ENCODE results near the gene CD48.
"Not testable (repeated sequence)": the region's sequence is repeated elsewhere in the genome, so short reads cannot be mapped to it uniquely, and the experiment has no call there.

Gene CD48

DNA sequence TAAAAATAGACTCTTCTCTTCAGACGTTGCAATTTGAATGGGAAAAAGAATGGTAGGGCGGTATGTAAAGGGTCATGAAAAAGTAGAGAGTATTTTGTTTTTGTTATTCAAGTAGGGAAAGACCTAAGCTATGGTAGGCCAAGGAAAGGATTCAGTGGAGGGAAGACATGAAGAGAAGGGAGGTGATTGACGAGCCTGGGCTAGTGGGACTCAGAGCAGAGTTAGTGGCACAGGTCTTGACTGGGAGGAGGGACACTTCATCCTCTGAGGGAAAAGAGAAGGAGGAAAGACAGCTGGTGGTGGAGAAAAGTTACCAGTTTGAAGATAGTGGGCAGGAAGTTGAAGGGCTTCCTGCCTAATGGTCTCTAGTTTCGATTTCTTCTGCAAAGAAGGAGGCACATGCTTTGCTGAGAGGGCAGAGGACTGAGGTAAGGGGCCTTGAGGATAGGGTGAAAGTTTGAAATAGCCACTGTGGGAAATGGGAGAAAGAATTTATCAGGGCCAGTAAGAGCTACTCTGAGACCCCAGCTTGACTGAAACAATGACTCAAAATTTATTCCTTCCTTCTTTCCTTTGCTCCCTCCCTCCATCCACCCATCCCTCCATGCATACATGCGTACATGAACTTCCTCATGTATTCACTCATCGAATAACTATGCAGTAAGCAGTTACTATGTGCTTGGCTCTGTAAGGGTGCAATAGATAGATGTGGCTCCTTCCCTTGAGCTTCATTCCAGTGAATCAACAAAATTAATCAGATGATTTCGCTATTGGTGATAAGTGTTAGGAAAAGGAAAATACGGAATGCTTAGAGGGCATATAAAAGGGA, 4.2 kb downstream of the CD48 start:
- Mint-ChIP-seq H3K27me3 (no peaks in the 10 kb centered on the region), H3K4me3 (no peak overlapping the region), H3K9me3 (no peaks in the 10 kb centered on the region), H3K36me3 (ENCODE audit: insufficient read depth) (peaks cover 37% of the 10 kb centered on the region), H3K27ac (ENCODE audit: low read depth) (no peak overlapping the region), H3K4me1 (peaks cover 43% of the 10 kb centered on the region)
- no peak for DNase-seq (ENCODE audit: low spot score in 2 of 2)
- ATAC-seq (replicated peaks; ENCODE audit: extremely low read depth, poor library complexity, severe bottlenecking): peak; percentile 16

DNA sequence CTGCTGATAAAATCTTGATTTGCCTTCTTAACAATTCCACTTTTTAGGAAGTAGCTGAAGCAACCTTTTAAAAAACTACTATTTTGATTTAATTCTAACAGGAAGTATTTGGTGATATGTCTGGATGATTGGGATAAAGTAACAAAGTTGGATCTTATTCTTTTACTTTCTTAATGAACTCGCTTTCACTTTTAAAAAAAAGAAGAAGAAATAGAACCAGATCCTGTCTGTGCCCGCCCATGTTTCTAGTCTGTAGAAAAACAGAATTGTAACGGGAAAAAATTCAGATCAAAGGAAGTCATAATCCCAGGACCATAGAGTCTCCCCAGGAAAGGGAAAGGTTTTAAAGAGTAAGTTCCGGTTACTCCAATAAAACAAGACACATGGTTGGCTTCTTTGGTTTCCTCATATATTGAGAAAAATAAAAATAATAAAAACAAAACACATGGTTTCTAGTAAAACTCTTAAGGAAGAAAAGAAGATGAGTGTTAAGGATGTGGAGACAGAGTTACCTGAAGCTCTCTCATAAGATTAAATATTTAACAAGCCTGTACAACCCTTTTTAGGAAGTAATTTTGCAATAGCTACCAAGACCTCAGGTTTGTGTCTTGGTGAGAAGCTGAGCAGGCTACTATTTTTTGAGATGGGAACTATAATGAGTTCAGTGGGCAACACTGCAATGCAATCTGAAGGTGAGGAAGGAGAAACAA, 4.9 kb downstream of the CD48 start:
- Mint-ChIP-seq H3K27me3 (no peaks in the 10 kb centered on the region), H3K27ac (ENCODE audit: low read depth) (no peak overlapping the region), H3K36me3 (ENCODE audit: insufficient read depth) (peaks cover 43% of the 10 kb centered on the region), H3K4me1 (peaks cover 44% of the 10 kb centered on the region), H3K9me3 (no peaks in the 10 kb centered on the region), H3K4me3 (no peak overlapping the region)
- DNase-seq (ENCODE audit: low spot score in 2 of 2) (no peak), ATAC-seq (replicated peaks; ENCODE audit: extremely low read depth, poor library complexity, severe bottlenecking) (no peak)

DNA sequence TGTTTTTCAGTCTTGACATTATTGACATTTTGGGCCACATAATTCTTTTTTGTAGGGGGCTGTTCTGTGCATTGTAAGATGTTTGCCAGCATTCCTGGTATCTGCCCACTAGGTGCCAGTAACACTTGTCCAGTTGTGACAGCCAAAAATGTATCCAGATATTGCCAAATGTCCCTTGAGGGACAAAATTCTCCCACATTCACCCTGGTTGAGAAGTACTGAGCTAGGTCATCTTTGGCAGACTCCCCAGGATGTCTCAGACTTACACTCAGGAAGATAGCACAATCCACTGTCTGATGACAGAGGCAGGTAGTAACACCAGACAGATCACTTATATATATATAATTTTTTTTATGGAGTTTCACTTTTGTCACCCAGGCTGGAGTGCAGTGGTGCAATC, 5.9 kb downstream of the CD48 start:
- H3K4me1 Mint-ChIP-seq: peaks cover 48% of the 10 kb centered on the region
- ATAC-seq (replicated peaks; ENCODE audit: extremely low read depth, poor library complexity, severe bottlenecking) (peak; percentile 34), DNase-seq (ENCODE audit: low spot score in 2 of 2) (no peak)
- no peaks in the 10 kb centered on the region for H3K27me3 Mint-ChIP-seq
- no peak overlapping the region for H3K27ac Mint-ChIP-seq (ENCODE audit: low read depth)
- peaks cover 45% of the 10 kb centered on the region for H3K36me3 Mint-ChIP-seq (ENCODE audit: insufficient read depth)
- no peaks in the 10 kb centered on the region for H3K9me3 Mint-ChIP-seq
- H3K4me3 Mint-ChIP-seq: no peak overlapping the region

DNA sequence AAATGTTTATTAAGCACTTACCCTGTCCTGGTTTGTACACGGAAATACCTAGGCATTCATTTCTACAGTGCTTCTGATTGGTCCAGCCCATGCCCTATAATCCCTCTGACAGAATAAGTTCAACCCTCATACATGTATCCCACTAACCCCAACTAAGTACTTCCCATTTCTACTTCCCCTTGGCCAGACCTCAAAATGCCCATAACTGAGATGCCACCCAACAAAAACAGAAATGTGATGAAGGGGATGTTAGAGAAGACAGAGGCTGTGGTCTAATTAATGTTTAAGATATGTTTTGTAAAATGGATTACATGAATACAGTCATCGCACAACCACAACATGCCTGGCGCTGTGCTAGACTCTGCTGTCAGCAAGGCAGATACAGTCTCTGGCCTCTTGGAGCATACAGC, 6.4 kb downstream of the CD48 start:
- DNase-seq (ENCODE audit: low spot score in 2 of 2); H3K27ac Mint-ChIP-seq (ENCODE audit: low read depth); H3K4me3 Mint-ChIP-seq; H3K27me3 Mint-ChIP-seq; H3K9me3 Mint-ChIP-seq: not testable (repeated sequence)
- ATAC-seq (replicated peaks; ENCODE audit: extremely low read depth, poor library complexity, severe bottlenecking): peak; percentile 20
- Mint-ChIP-seq H3K4me1 (peaks cover 48% of the 10 kb centered on the region), H3K36me3 (ENCODE audit: insufficient read depth) (peaks cover 46% of the 10 kb centered on the region)

DNA sequence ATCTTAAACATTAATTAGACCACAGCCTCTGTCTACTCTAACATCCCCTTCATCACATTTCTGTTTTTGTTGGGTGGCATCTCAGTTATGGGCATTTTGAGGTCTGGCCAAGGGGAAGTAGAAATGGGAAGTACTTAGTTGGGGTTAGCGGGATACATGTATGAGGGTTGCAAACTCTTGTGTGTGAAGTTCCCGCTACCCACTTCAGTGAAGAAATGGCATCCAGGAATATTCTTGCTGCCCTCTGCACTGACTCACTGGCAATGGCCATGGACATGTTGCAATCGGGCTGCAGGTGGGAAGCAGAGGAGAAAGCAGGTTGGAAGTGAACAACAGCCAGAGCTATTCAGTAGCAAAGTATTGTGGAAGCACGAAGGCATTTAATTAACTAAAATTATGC, 7.4 kb downstream of the CD48 start:
- no peak for ATAC-seq (replicated peaks; ENCODE audit: extremely low read depth, poor library complexity, severe bottlenecking)
- Mint-ChIP-seq H3K4me1 (peaks cover 56% of the 10 kb centered on the region), H3K27ac (ENCODE audit: low read depth) (peak overlapping the region; percentile 75), H3K36me3 (ENCODE audit: insufficient read depth) (peaks cover 48% of the 10 kb centered on the region), H3K4me3 (no peak overlapping the region), H3K9me3 (no peaks in the 10 kb centered on the region), H3K27me3 (no peaks in the 10 kb centered on the region)
- DNase-seq (ENCODE audit: low spot score in 2 of 2): no peak

DNA sequence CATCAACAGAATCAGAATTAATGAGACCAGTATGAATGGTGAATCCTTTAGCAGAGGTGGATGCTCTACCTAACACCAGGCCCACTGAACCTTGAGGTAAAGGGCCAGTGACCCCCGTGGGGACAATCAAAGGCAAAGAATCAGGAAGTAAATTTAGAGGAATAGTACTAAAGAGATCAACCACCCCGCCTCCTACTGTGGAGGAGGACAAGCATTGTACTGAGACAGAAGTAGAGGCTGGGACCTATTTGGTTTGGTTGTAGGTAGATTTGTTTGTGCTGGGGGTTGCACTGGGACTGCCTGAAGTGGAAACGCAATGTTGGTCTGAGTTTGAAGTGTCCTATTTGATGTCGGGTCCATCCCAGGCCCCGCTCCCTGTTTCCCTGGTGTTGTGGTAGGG, 9.5 kb downstream of the CD48 start:
- H3K27ac Mint-ChIP-seq (ENCODE audit: low read depth): peak overlapping the region; percentile 84

DNA sequence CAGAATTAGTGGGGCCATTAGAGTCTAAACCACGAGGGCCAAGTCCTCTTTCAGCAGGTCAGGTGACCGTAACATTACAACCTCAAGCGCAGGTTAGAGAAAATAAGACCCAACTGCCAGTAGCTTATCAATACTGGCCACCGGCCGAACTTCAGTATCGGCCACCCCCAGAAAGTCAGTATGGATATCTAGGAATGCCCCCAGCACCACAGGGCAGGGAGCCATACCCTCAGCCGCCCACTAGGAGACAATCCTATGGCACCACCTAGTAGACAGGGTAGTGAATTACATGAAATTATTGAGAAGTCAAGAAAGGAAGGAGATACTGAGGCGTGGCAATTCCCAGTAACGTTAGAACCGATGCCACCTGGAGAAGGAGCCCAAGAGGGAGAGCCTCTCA, 19.2 kb downstream of the CD48 start:
- peaks cover 77% of the 10 kb centered on the region for H3K4me1 Mint-ChIP-seq
- H3K9me3 Mint-ChIP-seq; H3K27me3 Mint-ChIP-seq; ATAC-seq (replicated peaks; ENCODE audit: extremely low read depth, poor library complexity, severe bottlenecking); DNase-seq (ENCODE audit: low spot score in 2 of 2): not testable (repeated sequence)
- peak overlapping the region; percentile 51 for H3K4me3 Mint-ChIP-seq
- peaks cover 26% of the 10 kb centered on the region for H3K36me3 Mint-ChIP-seq (ENCODE audit: insufficient read depth)
- peak overlapping the region; percentile 89 for H3K27ac Mint-ChIP-seq (ENCODE audit: low read depth)

More for the DNA sequence above, 9.5 kb downstream of the CD48 start:
- no peaks in the 10 kb centered on the region for H3K27me3 Mint-ChIP-seq
- ATAC-seq (replicated peaks; ENCODE audit: extremely low read depth, poor library complexity, severe bottlenecking) (no peak), DNase-seq (ENCODE audit: low spot score in 2 of 2) (no peak)
- H3K4me3 Mint-ChIP-seq: no peak overlapping the region
- peaks cover 60% of the 10 kb centered on the region for H3K36me3 Mint-ChIP-seq (ENCODE audit: insufficient read depth)
- H3K4me1 Mint-ChIP-seq: peaks cover 68% of the 10 kb centered on the region
- no peaks in the 10 kb centered on the region for H3K9me3 Mint-ChIP-seq

DNA sequence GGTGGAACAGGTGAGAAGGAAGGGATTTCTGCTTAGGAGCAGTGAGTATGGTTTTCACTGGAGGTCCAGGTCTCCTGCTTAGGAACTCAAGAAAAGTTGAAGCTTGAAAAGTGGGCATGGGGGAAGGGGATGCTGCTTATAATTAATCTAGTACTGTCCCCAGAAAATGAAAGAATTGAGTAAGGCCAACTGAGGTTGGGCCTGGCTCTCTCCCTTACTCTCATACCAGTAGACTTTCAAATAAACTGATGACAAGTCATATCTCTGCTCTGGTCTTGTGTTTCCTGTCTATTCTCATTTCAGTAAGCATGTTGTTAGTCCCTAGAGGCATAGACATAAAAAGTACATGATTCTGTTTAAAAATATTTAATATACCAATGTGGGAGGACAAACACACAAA, 26.4 kb downstream of the CD48 start:
- Mint-ChIP-seq H3K27ac (ENCODE audit: low read depth) (peak overlapping the region; percentile 94), H3K4me1 (peaks cover 95% of the 10 kb centered on the region), H3K9me3 (no peaks in the 10 kb centered on the region), H3K36me3 (ENCODE audit: insufficient read depth) (peaks cover 65% of the 10 kb centered on the region), H3K27me3 (no peaks in the 10 kb centered on the region), H3K4me3 (peak overlapping the region; percentile 74)
- DNase-seq (ENCODE audit: low spot score in 2 of 2) (no peak), ATAC-seq (replicated peaks; ENCODE audit: extremely low read depth, poor library complexity, severe bottlenecking) (no peak)

DNA sequence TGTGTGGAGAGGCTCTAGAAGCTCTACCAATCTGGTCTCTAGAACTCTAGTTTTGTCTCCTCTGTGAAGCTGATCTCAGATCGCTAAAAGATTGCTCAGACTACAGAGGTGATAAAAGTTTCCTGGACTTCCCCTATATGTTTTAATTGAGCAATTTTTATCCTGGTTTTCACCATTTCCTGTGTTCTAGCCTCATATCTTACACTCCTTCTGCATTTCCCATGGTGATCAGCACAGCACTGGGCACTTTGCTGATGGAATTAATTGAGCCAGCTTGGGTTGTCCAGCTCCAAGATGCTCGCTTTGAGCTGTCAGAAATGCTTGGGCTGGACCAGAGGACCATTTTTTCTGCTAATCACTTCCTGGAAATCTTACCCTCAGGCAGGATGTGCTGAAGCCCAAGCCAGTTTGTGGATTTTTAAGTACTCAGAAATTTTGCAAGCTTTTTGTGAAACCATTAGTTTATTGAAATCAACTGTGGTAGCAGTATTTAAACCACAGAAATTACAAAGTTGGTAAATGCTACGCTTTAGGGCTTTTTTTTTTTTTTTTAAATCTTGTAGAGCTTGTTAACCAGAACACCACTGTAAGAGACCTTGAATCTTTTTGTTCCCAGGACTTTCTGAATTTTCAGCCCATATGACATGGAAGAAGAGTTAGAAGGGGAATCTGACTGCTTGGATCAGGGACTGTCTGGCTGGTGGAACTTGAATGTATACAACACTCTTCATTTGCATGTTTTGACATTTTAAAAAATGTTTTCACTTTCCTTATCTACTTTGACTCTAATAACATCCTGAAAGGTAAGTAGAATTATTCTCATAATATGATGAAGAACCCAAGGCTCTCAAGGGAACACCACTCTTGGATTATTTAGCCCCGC, 28.4 kb downstream of the CD48 start:
- Mint-ChIP-seq H3K9me3 (no peaks in the 10 kb centered on the region), H3K27ac (ENCODE audit: low read depth) (peak overlapping the region; percentile 94), H3K27me3 (no peaks in the 10 kb centered on the region), H3K4me1 (peaks cover 86% of the 10 kb centered on the region), H3K36me3 (ENCODE audit: insufficient read depth) (peaks cover 63% of the 10 kb centered on the region), H3K4me3 (peak overlapping the region; percentile 74)
- DNase-seq (ENCODE audit: low spot score in 2 of 2) (no peak), ATAC-seq (replicated peaks; ENCODE audit: extremely low read depth, poor library complexity, severe bottlenecking) (peak; percentile 51)

DNA sequence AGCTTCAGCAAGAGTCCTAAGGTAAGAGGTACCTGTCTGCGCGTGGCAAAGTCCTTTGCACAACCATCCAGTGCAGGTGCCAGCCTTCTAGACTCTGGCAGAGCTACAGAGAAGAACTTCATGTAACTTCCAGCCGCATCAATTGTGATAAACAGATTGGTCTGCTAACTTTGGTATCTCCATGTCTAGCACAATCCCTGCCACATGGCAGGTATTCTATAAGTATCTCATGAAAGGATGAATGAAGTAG, 29.8 kb downstream of the CD48 start:
- Mint-ChIP-seq H3K27ac (ENCODE audit: low read depth) (peak overlapping the region; percentile 94), H3K9me3 (no peaks in the 10 kb centered on the region), H3K4me3 (peak overlapping the region; percentile 74), H3K4me1 (peaks cover 79% of the 10 kb centered on the region), H3K36me3 (ENCODE audit: insufficient read depth) (peaks cover 70% of the 10 kb centered on the region), H3K27me3 (no peaks in the 10 kb centered on the region)
- ATAC-seq (replicated peaks; ENCODE audit: extremely low read depth, poor library complexity, severe bottlenecking) (peak; percentile 3), DNase-seq (ENCODE audit: low spot score in 2 of 2) (no peak)

DNA sequence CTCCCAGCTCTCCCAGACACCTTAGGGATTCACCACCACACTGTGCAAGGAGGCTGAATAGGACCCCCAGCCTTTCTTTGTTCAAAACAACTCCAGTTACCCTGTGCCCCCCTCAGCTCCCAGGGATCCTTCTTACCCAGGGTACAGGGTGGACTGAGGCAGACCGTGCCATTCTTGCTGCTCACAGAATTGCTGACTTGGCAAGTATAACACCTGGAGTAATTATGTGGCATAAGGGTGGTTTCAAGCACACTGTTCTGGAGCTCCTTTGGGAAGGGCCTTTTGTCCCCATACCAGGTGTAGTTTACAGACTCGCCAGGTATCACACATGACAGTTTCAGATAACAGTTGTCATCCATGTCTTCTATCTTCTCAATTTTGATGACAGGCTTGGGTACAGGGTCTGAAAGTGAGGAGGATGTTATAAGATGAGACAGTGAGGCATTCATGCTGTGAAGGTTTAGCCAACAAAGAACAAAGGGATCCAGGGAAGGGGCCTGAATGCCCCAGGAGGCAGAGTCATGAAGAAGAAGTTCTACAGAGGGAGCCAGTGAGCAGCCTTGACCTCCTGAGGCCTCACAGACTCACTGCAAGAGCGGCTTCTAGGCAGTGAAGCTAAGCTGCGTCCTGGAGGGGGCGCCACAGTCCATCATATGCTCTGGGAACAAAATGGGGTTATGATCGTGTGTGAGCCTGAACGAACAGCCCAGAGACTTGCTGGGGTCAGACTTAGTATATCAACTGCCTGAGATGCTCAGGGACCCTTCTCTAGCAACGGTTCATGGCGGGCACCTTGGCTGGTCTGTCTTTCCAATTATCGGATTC, 30.3 kb downstream of the CD48 start:
- Mint-ChIP-seq H3K9me3 (no peaks in the 10 kb centered on the region), H3K27ac (ENCODE audit: low read depth) (peak overlapping the region; percentile 94), H3K4me3 (peak overlapping the region; percentile 74), H3K27me3 (no peaks in the 10 kb centered on the region), H3K36me3 (ENCODE audit: insufficient read depth) (peaks cover 68% of the 10 kb centered on the region), H3K4me1 (peaks cover 74% of the 10 kb centered on the region)
- ATAC-seq (replicated peaks; ENCODE audit: extremely low read depth, poor library complexity, severe bottlenecking) (peak; percentile 79), DNase-seq (ENCODE audit: low spot score in 2 of 2) (peak; percentile 79 to 84)

DNA sequence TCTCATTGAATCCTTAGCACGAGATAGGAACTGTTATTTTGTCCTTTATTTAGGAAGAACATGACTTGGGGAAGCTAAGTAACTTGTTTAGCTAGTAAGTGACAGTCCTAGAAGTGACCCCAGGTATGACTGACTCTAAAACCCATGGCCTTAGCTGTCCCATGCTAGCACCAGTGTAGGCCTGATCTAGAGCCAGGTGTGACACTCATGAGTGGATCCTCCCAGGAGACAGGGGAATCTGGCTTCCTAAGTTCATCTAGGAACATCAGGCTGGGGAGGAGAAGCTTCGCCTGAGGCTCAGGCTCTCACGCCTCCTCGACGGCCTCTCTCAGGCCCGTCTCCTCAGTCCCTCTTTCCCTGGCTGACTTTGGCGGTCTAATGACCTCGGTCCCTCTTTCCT, 31.2 kb downstream of the CD48 start:
- H3K9me3 Mint-ChIP-seq: no peaks in the 10 kb centered on the region
- H3K27ac Mint-ChIP-seq (ENCODE audit: low read depth): no peak overlapping the region
- H3K36me3 Mint-ChIP-seq (ENCODE audit: insufficient read depth): peaks cover 66% of the 10 kb centered on the region
- no peaks in the 10 kb centered on the region for H3K27me3 Mint-ChIP-seq
- ATAC-seq (replicated peaks; ENCODE audit: extremely low read depth, poor library complexity, severe bottlenecking) (no peak), DNase-seq (ENCODE audit: low spot score in 2 of 2) (no peak)
- H3K4me1 Mint-ChIP-seq: peaks cover 73% of the 10 kb centered on the region
- H3K4me3 Mint-ChIP-seq: no peak overlapping the region
